MV-4-11 (cell line): ENCODE measurements around the gene TRDMT1.

Experiments
- DNase-seq: peaks from one replicate; lab custom pipeline; 2025; lab: John Stamatoyannopoulos, UW

The TRDMT1 gene, protein sequence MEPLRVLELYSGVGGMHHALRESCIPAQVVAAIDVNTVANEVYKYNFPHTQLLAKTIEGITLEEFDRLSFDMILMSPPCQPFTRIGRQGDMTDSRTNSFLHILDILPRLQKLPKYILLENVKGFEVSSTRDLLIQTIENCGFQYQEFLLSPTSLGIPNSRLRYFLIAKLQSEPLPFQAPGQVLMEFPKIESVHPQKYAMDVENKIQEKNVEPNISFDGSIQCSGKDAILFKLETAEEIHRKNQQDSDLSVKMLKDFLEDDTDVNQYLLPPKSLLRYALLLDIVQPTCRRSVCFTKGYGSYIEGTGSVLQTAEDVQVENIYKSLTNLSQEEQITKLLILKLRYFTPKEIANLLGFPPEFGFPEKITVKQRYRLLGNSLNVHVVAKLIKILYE

DNA sequence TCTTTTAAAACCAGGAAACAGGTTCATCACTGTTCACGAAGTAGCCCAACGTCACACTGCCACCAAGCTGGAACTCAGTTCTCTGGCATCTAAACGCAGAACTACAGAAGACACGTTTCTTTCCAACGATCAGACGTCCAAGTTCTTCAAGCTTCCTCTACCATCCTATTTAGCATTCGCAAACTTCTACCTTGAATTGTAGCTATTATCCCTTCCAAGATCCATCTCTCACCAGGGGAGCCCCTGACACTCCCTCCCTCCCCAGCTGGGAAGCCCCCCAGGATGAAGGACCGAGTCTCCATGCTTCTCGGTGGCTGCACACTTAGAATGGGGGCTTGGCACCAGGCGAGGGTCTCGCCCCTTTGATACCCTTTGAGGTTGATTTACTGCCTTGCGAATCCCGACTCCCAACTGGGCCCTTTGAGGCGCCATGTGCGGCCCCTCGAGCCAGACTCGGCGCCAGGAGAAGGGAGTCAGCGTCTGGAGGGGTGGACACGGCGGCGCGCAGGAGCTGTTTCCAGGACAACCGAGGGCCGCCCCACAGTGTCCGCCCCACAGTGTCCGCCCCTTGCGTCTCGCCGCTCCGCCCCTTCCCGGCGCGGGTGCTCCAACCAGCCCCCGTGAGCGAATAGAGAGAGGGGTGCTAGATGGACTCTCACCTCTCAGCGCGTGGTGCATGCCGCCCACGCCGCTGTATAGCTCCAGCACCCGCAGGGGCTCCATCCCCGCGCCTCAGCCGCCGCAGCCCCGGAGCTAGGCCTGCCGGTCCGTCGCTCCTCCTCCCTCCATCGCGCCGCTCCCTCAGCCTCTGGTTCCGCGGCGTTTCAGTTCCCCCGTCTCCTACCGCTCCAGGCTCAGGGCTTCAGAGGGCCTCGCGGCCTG, at the start of gene TRDMT1:
TSS of gene TRDMT1 (minus strand) at position 761 of the 882 bp plus-strand sequence. CDS start at position 723, 38 bp downstream.
- DNase-seq: peak; percentile 73

DNA sequence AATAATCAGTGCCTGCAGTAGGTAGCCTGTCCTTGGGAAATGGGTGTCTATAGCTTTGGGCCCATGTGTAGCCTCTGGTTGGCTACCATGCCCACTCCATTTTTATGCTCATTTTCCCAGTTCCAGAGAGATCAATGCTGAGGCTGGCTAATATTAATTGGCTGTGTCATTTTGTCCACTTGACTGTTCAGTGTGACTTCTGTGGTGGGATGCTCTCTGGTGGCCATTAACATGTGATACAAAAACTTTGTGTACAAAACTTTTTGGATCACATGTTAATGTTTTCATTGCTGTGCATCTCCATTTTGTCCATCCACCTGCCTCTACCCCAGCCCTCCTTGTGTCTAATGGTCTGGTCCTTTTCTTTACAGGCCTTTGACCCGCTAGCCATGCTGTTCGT, 49.3 kb upstream of the TRDMT1 start:
- DNase-seq: peak; percentile 3

DNA sequence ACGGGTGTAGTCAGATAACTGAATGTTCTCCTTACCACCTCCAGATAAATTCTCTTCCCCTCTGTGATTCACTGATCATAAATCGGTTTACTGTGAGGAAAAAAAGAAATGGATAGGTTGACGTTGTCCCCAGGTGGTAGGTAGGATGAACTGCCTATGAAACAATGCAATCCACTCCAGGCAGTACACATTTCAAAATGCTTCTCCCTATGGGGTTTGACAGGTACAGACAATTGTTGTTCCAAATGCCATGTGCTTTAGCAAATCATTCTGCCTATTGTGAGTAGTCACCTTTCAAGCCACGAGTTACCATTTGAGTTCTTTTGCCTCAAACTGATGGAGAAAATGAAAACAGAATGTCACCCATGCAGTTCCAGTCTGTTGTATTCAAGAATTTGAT, 48.3 kb upstream of the TRDMT1 start:
- no peak for DNase-seq

DNA sequence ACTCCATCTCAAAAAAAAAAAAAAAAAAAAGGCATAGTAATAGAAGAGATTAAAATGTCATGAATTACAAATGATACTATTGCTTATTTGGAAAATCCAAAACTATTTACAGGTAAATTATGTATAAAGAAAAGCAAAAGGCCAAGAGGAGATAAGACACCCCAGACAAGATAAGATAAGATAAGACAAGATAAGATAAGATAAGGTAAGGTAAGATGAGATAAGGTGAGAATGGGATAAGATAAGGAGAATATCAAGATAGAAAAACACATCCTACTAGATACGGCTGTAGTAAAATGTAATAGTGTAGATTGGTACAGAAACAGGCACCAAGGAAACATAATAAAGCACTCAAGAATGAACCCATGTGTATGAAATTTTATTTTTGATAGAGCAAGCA, 47.5 kb upstream of the TRDMT1 start:
- no peak for DNase-seq

DNA sequence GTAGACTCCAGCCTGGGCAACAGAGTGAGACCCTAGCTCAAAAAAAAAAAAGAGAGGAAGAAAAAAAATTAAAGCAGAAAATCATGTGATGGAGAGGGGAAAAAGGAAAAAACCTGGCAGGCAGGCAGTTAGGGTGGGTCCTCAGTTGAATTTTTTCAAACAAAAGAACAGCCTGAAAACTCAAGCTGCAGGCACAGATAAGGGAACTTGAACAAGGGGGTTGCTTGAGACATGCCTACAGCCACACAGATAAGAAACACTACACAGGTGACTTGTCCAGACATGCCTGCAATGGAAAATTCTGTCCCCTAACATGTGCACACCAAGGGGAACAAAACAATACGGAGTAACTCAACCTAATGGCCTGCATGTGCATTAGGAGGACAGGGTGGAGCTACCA, 45.7 kb upstream of the TRDMT1 start:
- DNase-seq: no peak

DNA sequence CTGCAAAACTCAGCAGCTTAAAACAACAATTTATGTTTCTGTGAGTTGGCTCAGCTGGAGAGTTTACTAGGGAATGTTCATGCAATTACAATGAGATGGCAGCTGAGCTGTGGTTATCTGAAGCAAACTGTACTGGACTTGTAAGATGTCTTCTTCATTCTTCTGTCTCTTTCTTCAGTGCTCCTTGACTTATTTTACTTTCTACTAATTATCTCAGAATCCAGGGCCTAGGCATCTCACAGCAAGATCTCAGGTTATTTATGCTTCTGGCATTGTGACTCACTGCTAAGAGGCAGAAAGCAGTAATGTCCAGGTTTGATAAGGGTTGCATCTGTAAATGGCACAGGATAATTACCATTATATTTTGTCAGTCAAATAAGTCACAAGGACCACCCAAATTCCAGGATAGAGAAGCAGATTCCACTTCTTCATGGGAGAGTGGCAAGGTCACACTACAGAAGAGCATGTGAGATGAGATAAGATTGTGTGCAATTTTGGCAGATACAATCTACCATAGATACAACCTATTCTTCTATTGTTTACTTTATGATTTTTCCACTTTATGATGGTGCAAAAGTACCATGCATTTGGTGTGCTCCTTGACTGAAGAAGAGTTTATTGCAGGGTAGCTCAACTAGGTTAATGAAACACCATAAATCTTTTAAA, 43.4 kb upstream of the TRDMT1 start:
- no peak for DNase-seq

DNA sequence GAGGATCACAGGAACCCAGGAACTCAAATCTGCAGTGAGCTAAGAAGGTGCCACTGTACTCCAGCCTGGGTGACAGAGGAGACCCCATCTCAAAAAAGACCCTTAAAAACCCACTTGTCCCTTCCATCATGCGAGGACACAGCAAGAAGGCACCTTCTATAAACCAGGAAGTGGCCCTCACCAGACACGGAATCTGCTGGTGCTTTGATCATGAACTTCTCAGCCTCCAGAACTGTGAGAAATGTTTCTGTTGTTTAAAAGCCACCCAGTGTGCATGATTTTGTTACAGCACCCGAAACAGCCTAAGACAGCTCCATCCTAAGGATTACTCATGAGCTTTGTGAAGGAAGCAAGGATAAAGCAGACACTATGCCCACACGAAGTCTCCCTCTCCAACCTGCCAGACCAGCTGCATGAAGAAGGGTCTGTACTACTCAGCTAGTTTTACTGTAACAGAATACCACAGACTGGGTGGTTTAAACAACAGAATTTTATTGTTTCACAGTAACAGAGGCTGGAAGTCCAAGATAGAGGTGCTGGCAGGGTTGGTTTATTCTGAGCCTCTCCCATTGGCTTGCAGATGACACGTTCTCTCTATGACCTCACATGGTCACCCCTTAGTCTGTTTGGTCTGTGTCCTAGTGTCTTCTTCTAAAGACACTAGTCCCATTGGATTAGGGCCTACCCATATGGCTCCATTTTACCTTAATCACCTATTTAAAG, 40.3 kb upstream of the TRDMT1 start:
- no peak for DNase-seq

DNA sequence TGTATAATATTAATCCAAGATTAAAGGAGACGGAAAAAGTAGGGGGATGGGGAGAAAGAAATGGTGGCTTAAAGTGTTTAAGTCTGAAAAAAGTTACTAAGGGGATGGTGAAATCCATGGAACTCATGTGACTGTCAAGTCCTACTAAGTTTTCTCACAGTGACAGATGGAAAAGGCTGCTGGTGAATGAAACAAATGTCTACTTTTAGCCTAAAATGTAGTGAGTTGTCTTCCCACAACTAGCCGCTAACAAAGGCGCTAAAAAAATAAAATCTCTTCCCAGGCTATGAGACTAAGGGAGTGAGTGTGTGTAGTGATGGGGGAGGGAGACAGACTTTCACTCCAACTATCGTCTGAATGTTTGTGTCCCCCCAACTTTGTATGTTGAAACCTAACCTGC, 39.1 kb upstream of the TRDMT1 start:
- no peak for DNase-seq

DNA sequence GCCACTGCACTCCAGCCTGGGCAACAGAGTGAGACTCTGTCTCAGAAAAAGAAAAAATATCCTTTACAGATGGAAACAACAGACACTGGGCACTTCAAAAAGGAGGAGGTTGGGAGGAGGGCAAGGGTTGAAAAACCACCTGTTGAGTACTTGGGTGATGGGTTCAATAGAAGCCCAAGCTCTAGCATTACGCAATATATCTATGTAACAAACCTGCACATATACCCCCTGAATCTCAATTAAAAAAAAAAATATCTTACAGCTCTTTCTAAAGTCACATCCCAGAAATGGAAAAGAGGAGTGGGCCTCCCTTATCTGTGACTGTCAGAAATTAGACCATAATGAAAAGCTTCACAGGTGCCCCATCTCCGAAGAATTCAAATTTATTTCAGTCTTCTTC, 38.6 kb upstream of the TRDMT1 start:
- DNase-seq: no peak

DNA sequence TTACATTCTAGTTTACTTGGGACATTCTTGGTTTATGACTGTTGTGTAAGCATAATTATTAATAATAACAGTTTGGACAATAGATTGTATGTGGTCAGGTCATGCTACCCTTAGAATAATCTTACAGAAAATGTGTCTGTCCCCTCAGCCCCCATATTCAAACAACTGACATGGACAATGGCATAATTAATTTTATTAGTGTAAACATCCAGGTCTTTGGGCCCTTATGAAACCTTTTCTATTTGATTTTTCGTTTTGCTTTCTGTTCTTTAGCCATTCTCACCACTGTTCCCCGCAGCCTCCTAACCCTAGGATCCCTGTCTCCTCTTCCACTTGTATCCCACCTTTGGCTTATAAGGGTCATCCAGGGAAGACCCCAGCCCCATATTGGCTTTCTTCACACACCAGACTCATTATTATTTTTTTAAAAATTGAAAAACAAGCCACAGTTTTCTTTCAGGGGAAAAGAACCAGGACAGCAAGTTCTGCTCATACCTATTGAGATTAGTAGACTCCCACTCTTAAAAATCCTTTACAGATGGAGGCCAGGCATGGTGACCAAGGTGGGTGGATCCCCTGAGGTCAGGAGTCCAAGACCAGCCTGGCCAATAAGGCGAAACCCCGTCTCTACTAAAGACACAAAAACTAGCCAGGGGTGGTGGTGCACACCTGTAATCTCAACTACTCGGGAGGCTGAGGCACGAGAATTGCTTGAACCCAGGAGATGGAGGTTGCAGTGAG, 38.0 kb upstream of the TRDMT1 start:
- no peak for DNase-seq

DNA sequence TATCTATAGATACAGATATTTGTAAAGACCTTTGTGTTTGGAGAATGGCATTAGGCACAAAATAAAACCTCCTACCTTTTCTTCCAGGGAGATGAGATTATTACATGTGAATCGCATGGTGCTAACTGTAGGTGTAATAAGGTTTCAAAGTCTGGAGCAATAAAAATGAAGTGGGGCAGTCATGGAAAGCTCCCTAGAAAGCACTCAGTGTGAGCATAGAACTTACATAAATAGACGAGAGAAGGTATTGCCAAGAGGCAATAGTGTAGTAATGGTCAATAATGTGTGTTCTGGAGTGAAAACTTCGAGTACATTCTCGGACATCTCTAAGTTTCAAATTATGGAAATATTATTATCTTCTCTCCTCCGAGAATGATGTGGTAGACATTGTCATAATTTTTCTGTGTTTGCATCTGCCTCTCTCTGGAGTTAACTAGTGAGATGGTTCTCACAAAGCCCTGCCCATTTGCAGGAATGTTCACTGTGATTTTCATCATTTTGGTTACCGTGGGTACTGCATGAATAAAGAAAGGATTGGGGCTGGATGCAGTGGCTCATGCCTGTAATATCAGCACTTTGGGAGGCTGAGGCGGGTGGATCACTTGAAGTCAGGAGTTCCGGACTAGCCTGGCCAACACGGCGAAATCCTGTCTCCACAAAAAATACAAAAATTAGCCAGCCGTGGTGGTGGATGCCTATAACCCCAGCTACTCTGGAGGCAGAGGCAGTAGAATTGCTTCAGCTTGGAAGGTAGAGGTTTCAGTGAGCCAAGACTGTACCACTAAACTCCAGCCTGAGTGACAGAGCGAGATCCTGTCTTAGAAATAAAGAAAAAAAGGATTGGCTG, 37.2 kb upstream of the TRDMT1 start:
- DNase-seq: no peak

DNA sequence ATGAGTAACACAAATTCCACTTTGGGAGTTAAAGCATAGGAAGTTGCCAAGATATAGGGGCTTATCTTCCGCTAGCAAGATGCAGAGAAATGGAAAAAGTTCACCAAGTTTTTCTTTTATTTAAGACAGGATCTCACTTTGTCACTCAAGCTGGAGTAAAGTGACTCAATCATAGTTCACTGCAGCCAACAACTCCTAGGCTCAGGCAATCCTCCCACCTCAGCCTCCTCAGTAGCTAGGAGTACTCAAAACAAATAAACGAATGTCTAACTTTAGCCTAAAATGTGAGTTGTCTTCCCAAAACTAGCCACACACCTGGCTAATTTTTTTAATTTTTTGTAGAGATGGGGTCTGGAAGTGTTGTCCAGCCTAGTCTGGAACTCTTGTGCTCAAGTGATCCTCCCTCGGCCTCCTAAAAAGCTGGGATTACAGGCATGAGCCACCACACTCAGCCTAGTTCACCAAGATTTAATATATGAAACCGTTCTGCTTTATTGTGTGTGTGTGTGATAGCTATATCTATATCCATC, 36.5 kb upstream of the TRDMT1 start:
- no peak for DNase-seq

DNA sequence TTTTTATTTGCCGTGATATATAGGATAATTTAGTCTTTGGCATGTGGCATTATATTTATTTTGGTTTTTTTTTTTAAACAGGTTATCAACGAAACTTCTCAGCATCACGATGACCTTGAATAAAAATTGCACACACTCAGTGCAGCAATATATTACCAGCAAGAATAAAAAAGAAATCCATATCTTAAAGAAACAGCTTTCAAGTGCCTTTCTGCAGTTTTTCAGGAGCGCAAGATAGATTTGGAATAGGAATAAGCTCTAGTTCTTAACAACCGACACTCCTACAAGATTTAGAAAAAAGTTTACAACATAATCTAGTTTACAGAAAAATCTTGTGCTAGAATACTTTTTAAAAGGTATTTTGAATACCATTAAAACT, 35.7 kb upstream of the TRDMT1 start:
- DNase-seq: no peak

DNA sequence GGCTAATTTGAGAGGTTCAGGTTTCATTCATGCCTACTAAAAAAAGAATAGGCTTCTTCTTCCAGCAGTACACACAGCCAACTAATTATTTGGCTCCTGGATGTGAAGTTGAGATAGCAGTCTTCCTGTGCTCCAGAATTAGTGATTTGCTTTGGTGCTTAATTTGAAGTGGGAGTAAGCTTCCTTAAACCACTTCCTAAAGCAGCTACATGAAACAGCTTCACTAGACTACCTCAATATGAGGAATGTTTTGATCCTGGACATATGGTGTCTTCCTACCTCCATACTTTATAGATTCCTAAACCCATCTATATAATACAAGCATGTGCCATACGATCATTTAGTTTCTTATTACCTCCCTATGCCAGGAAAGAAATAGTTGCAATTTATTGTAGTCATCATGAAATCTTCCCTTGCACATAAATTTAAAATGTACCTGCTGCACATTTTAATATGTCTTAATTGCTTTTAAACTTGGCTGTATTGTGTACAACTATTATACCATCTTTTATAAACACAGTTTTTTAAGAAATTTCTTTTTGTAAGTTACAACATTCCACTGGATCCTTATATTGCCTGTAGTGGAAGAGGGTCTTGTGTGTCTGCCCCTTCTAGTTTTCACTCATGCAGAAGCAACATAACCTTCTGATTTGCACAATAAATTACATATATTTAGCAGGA, 35.1 kb upstream of the TRDMT1 start:
- no peak for DNase-seq

DNA sequence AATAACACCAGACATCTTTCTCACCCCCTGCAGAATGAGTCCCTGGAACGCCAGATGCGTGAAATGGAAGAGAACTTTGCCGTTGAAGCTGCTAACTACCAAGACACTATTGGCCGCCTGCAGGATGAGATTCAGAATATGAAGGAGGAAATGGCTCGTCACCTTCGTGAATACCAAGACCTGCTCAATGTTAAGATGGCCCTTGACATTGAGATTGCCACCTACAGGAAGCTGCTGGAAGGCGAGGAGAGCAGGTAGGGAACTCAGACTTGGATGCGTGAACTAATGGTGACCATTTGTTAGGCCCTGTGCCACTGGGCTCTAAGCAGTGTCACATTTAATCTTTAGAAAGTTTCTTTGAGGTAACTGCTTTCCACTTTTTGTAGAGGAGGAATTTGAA, 33.7 kb upstream of the TRDMT1 start:
- no peak for DNase-seq

DNA sequence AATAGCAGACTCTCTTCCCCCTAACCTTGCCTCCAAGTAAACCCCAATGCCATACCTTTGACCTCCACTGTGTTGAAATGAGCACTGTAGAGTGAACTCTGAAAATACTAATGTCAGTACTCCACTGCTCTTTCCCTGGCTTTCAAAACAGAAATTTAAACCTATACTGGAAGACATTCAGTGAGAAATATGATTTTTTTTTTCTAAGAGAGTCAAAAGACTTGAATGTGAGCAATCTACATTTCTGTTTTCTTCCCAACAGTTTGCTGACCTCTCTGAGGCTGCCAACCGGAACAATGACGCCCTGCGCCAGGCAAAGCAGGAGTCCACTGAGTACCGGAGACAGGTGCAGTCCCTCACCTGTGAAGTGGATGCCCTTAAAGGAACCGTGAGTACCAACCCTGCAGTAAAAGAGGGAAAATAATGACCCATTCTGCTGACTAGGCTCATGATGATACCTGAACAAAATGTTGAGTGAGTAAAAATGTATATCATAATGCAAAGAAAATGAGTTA, 33.0 kb upstream of the TRDMT1 start:
- DNase-seq: no peak

DNA sequence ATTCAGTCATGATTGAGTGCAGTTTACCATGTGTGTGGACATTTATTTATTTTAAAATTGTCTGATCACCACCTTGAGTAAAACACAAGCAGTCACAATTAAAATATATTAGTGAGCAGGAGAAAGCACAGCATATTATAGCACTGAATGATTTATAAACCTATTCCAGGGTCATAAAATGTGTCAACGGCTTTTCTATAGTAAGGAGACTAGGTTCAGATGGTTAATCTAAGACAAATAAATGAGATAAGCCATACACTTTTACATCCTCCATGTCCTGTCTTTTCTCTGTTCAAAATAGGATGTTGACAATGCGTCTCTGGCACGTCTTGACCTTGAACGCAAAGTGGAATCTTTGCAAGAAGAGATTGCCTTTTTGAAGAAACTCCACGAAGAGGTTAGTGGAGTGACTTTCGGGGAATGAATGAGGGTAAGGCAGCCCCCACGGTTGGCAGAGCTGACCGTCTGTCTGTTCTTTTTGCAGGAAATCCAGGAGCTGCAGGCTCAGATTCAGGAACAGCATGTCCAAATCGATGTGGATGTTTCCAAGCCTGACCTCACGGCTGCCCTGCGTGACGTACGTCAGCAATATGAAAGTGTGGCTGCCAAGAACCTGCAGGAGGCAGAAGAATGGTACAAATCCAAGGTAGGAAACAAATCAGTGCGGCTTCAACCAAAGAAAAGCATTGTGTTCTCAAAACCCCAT, 32.0 kb upstream of the TRDMT1 start:
- no peak for DNase-seq

DNA sequence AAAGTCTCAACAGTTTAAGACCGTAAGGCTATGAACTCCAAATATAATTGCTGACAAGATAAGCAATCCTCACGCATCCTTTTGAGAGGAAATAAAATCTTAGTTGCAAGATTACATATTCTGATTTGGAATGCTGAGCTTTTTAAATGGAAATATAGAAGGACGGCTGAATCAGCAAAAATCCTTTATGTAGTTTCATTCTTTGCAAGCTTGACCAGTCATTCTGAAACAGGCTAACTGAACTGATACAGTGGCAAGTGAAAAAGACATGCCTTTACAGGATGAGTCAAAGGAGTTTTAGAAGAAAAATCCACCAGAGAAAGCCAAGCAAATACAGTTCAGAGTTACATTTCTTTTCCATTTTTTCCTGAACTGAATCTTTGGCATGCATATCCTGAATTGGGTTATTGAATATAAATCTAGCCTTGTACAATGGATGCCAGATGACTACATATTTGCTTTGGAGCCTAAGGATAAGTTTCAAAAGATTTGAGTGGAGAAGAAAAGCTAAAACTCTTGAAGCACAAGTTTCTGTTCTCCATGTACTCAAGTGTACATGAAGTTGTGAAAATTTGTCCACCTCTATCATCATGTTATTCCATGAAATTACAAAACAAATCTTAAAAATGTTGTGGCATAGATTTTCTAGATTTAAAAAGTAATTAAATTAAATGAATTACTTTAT, 30.9 kb upstream of the TRDMT1 start:
- peak; percentile 32 for DNase-seq
